Mucosa of descending colon (tissue), 3 donors: ENCODE measurements around the gene CCNDBP1. TPM values are rescaled to one million over a fixed set of nuclear protein-coding genes. Genes with fewer than 3 reads are reported as not detected.

ENCODE experiments used
- ATAC-seq: fragments of 200-7000 bp; cut with Tn5 transposase; one replicate; pipeline ENCODE4 v1.9.1; 2020; ENCODE audit warnings: mild to moderate bottlenecking, moderate library complexity
- DNase-seq, 3 donors: peaks; one replicate each; pipeline ENCODE4 v3.0.0-alpha.2; 2020
- H3K36me3 ChIP-seq: fragments of 200-600 bp; one replicate; pipeline ENCODE4 v1.8.0; 2021; ENCODE audit warnings: low read depth, mild to moderate bottlenecking
- H3K4me1 ChIP-seq: fragments of 200-600 bp; one replicate; pipeline ENCODE4 v1.8.0; 2021; ENCODE audit warnings: low read depth, mild to moderate bottlenecking
- H3K4me3 ChIP-seq: fragments of 200-600 bp; one replicate; pipeline ENCODE4 v1.8.0; 2021; ENCODE audit warnings: mild to moderate bottlenecking
- H3K9me3 ChIP-seq: fragments of 200-600 bp; one replicate; pipeline ENCODE4 v1.8.0; 2021; ENCODE audit warnings: mild to moderate bottlenecking
- intact Hi-C, 2 donors: fragments of 100-400 bp; cut with DNase I in 1 of 2; cut with micrococcal nuclease in 1 of 2; formaldehyde crosslinking; loops; one replicate each; pipeline versions ENCODE4 v1.11.0 to v1.11.1; 2022; cut with DNase I, micrococcal nuclease
- total RNA-seq, 3 donors: library from RNA; stranded (reverse); fragmentation: NEBNext Ultra II Directional in 2 of 3; extraction: Animal tissue kit (Norgen Biotek cat#: 25700) in 2 of 3; gene quantifications; one replicate each; pipeline versions ENCODE4 v1.2.1 to v1.2.4, GENCODE V29; 2021 to 2023
- TF ChIP-seq, protein P1 (sequence below): fragments of 200-600 bp; IDR thresholded peaks from one replicate; pipeline ENCODE4 v1.8.0; 2022; ENCODE audit warnings: antibody characterized with exemption, mild to moderate bottlenecking
- donor health status: DM: no; HTN: no; CAD: no; lungs with moderate emphysema.
- donor health status: DM: no; HTN: no; CAD: no.
- donor health status: DM: no; HTN: yes; CAD: no.

The CCNDBP1 gene
- total RNA-seq, 3 donors from 2014 or later = 45.5 to 75.2 (median 54.6) TPM

- ATAC-seq = no peak
- Histone ChIP-seq H3K4me1 (no peaks in the 10 kb centered on the region), H3K4me3 (no peak overlapping the region), H3K36me3 (no peaks in the 10 kb centered on the region), H3K9me3 (no peaks in the 10 kb centered on the region)
- intact Hi-C loops = no loop called here
- TF ChIP-seq, protein P1, sequence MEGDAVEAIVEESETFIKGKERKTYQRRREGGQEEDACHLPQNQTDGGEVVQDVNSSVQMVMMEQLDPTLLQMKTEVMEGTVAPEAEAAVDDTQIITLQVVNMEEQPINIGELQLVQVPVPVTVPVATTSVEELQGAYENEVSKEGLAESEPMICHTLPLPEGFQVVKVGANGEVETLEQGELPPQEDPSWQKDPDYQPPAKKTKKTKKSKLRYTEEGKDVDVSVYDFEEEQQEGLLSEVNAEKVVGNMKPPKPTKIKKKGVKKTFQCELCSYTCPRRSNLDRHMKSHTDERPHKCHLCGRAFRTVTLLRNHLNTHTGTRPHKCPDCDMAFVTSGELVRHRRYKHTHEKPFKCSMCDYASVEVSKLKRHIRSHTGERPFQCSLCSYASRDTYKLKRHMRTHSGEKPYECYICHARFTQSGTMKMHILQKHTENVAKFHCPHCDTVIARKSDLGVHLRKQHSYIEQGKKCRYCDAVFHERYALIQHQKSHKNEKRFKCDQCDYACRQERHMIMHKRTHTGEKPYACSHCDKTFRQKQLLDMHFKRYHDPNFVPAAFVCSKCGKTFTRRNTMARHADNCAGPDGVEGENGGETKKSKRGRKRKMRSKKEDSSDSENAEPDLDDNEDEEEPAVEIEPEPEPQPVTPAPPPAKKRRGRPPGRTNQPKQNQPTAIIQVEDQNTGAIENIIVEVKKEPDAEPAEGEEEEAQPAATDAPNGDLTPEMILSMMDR = no peak
- no peak for DNase-seq
These were observed 20.9 kb downstream of the CCNDBP1 start for GRCh38 chr15:43206054-43206453.

- ATAC-seq (no peak), DNase-seq (no peak)
- no peaks in the 10 kb centered on the region for H3K36me3 ChIP-seq
- H3K9me3 ChIP-seq = no peaks in the 10 kb centered on the region
- H3K4me1 ChIP-seq = no peaks in the 10 kb centered on the region
- TF ChIP-seq, protein P1 = no peak
- intact Hi-C loops = no loop called here
- no peak overlapping the region for H3K4me3 ChIP-seq
These were observed 21.8 kb downstream of the CCNDBP1 start for GRCh38 chr15:43207024-43207423.

GRCh38 chr15:43208052-43209002 is 23.1 kb downstream of the CCNDBP1 start:
- ATAC-seq = no peak

GRCh38 chr15:43209059-43209824 is 24.0 kb downstream of the CCNDBP1 start:
- Histone ChIP-seq H3K4me1 (no peaks in the 10 kb centered on the region), H3K4me3 (no peak overlapping the region), H3K36me3 (no peaks in the 10 kb centered on the region), H3K9me3 (no peaks in the 10 kb centered on the region)
- peak; percentile 11 for ATAC-seq
- peak in 2 of 3 donors; percentile 22 to 35 for DNase-seq
- intact Hi-C loops = no loop called here
- TF ChIP-seq, protein P1 = no peak

More at GRCh38 chr15:43208052-43209002, 23.1 kb downstream of the CCNDBP1 start:
- Histone ChIP-seq H3K4me3 (no peak overlapping the region), H3K9me3 (no peaks in the 10 kb centered on the region), H3K36me3 (no peaks in the 10 kb centered on the region), H3K4me1 (no peaks in the 10 kb centered on the region)
- TF ChIP-seq, protein P1 = no peak
- intact Hi-C loops = no loop called here
- no peak for DNase-seq

DNA sequence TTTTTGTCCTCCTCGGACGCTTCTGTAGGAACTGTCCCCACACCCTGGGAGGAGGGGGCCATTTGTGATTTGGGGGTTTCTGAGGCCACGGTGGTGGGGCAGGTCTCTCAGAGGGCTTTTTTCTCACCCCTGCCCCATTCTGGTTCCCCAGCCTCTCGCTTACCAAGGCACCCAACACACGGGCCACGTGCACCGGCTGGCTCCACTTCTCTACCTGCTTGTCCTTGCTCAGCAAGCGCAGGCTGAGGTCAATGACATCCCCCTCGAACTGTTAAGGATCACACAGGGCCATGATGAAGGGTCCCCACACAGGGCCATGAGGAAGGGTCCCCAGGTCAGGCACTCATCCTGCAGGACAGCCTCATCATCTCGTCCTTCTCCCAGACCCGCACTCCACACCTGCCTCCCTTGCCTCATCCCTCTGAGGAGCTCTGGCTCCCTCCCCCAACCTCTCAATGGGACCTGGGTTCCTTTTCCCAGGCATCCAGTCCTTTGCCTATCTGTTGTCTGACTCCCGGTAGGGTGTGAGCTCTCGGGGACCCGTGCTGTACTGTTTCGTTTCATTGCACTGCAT is 25.1 kb downstream of the CCNDBP1 start:
- Histone ChIP-seq H3K36me3 (no peaks in the 10 kb centered on the region), H3K4me1 (no peaks in the 10 kb centered on the region), H3K9me3 (no peaks in the 10 kb centered on the region), H3K4me3 (no peak overlapping the region)
- ATAC-seq = no peak
- TF ChIP-seq, protein P1 = no peak
- no peak for DNase-seq
- intact Hi-C loops = no loop called here
